Subcutaneous adipose tissue (tissue), 4 donors: ENCODE results near the gene ZNF492. TPM values are rescaled to one million over a fixed set of nuclear protein-coding genes. Genes with fewer than 3 reads are reported as not detected.

ENCODE experiments used
- total RNA-seq, 4 donors: library from RNA; depleted of rRNA; stranded (reverse); fragments of >200 nt; gene quantifications; one replicate each; pipeline ENCODE4 v1.1.0, GENCODE V29; 2016
- TF ChIP-seq, protein P1 (sequence below): fragments of 450-650 bp; IDR thresholded peaks from one replicate; pipeline ENCODE4 v1.5.1; 2016; ENCODE audit warnings: low read depth, mild to moderate bottlenecking, control low read depth, antibody characterized with exemption, moderate library complexity

ZNF492 gene
- total RNA-seq, 4 donors from 2014 or later = 0.17 to 0.44 (median 0.19) TPM; not detected in 1

DNA sequence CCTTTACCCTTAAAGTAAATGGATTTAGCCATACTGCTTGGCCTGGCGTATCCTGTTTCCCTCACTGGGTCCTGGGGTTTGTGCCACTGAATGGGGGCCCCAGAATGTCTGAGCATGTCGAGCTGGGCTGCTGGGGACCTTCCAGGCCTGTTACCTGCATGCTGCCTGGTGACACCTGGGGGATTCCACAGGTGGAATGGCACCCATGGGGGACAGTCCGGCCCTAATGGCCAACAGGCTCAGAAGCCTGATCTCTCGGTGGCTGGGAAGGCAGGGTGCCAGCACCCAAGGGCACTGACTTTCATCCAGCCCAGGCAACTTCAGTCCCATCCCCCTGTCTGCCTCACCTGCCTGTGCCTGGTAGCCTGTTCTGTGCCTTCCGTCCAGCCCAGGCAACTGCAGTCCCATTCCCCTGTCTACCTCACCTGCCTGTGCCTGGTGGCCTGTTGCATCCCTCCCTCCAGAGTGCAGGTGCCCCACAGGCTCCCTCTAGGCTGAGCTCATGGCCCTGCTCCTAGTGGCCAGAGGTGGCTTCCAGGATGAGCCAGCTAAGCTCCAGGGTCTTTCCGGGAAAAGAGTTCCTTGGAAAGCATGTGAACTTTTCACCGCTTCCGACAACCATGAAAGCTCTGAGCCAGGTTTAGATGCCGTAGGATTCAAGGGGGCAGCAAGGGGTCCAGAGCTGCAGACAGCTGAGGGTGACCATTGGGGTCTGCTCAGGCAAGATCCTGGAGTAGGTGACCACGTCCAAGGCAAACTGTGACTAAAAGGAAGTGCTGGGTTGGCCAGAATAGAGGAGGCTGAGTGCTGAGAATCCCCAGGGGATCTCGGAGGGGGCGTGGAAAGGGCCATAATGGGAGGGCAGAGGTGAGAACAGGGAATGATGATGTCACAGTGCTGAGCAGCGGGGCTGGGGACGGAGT, 30.3 kb upstream of the ZNF492 start:
- TF ChIP-seq, protein P1, sequence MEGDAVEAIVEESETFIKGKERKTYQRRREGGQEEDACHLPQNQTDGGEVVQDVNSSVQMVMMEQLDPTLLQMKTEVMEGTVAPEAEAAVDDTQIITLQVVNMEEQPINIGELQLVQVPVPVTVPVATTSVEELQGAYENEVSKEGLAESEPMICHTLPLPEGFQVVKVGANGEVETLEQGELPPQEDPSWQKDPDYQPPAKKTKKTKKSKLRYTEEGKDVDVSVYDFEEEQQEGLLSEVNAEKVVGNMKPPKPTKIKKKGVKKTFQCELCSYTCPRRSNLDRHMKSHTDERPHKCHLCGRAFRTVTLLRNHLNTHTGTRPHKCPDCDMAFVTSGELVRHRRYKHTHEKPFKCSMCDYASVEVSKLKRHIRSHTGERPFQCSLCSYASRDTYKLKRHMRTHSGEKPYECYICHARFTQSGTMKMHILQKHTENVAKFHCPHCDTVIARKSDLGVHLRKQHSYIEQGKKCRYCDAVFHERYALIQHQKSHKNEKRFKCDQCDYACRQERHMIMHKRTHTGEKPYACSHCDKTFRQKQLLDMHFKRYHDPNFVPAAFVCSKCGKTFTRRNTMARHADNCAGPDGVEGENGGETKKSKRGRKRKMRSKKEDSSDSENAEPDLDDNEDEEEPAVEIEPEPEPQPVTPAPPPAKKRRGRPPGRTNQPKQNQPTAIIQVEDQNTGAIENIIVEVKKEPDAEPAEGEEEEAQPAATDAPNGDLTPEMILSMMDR = no peak

DNA sequence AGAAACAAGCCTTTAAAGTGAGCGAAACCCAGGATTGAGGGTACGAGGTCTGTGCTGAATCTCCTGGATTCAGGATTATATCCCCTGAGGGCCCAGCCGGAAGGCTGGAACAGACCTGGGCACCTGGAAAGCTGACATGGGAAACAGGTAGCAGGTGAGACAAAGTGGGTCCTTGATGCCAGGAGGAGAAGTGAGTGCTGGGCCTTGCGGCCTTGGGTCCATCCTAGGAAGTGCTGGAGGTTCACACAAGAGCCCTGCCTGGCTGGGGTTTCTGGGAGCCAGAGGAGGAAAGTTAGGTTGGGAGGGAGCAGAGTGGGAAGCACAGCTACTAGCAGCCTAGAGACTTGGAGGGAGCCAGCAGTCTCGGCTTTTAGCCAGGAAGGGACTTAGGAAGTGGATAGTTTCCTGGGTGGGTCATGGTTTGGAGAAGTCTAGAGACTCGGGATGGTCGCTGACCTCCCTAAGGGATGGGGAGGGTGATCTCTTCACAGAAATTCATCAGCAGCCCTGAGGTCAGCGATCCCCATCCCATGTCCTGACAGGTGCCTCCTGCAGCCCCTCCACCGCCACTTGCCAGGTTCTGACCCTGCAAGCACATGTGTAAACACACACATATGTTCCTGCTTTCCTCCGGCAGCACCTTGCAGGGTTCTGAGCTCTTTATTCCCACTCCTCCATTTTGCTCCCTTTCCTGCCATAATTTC, 29.4 kb upstream of the ZNF492 start:
- TF ChIP-seq, protein P1 = no peak

DNA sequence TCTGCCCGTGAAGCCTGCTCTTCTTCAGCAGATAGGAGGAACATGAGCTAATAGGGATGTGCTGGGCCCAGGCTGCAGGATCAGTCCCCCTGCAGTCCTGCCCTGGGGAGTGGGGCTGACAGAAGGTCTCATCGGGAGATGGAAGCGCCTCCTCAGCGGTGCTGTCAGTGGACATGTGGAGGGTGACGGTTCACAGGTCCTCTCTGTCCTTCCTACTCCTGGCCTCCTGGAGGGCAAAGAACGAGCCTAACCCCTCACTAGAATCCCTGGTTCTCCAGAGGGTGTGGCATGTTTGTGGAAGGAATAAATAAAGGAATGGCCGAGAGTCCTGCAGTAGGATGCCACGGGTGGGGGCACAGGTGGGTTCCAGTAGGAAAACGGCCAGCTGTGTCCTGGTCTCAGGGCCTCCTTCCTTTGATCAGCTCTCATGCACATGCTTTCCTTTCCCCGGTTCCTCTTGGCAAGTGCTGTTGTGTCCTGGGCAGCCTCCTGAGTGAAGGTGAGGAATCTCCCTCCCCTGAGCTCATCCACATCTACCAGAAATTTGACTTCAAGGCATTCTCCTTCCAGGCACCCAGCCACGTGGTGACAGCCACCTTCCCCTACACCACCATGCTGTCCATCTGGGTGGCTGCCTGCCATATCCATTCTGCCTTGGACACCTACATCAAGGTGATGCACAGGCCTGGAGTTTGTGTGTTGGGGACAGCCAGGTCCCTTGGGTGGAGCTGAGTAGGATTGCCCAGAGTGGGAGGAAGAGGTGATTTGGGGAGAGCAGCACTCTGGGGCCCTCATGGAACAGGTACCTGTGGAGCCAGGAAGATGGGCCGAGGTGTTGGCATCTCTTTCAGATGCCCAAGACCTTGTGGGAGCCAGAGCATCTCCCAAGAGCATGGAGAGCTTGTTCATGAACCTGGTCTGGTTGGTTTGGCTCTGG, 28.6 kb upstream of the ZNF492 start:
- TF ChIP-seq, protein P1 = no peak

DNA sequence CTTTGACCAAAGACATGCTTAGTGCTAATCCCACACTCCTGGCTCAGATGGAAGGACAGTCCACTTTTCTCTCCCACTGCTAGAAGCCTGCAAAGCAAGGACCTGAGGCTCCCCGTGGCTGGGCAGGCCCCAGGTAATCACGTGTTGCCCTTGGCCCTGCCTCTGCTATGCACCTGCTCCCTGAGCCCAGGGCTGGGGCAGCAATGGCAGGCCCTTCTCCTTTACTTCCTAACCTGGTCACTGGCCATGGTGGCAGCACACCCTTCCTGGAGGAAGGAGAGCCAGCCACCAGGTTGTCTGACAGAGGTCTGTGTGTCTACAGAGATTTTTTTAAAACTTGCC, 27.9 kb upstream of the ZNF492 start:
- TF ChIP-seq, protein P1 = no peak

DNA sequence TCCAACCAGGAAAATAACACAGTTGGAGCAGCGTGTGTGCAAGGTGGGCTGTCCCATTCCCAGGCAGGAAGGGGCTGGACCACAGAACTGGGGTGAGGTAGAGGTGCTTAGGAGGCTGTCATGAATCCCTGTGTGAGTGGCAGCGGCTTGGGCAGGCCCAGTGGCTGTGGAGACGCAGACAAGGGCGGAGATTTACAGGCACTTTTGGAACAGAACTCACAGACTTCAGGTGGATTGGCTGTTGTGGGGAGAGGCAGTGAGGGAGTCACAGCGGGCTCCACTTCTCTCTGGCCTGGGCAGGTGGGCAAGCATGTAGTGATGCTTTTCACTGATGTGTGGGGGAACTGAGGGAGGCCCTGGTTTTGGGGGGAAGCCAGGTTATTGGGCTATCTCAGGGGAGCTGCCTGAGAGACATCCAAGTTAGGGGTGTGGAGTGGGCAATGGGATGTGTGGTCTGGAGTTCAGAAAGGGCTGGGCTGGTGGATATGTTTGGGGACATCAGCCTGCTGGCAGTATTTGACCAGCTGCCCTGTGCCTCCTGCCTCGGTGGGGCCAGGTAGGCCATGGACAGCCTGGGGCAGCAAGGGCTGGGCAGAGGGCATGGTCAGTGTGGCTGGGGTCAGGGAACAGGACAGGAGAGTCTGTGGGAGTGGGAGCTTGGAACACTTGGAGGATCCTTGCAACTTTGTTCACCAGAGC, 27.0 kb upstream of the ZNF492 start:
- TF ChIP-seq, protein P1 = no peak

DNA sequence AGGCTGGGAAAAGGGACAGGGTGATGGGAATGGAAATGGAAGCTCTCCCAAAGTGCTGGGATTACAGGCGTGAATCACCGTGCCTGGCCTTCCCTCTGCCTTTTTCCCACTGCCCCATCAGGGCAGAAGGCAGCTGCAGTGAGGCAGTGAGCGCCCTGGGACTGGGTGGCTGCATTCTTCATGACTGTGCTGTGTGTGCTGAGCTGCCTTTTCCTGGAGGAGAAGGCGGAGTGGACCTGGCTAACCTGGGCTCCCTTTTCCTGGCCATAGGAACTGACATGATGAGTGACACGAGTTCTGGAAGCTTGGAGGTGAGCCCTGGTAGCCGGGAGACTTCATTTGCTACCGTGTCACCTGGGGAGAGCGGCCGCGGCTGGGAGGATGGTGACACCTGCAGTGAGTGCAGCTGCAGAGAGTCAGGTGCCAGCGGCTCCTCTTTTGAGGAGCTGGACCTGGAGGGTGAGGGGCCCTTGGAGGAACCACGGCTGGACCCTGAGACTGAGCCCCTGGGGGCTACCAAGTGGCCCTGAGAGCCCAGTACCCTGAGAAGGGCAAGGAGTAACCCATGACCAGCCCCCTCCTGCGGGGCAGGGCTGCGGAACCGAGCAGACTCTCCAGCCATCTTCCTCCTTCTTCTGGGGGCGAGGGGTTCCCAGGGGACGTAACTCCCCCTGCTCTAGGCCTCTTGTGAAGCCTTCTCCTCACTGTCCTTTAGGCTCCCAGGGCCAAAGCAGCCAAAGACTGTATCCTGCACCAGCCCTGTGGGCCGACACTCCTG, 26.3 kb upstream of the ZNF492 start:
- TF ChIP-seq, protein P1 = no peak
